Glutamatergic neuron (in vitro differentiated cells): ENCODE data around the gene ATP11A. TPM values are rescaled to one million over a fixed set of nuclear protein-coding genes. Genes with fewer than 3 reads are reported as not detected.

Experiments used
- DNase-seq: peaks from one replicate; pipeline ENCODE4 v3.0.0; 2022
- H3K27ac Mint-ChIP-seq: one replicate; pipeline ENCODE4 v1.8.0; 2020; ENCODE audit warnings: mild to moderate bottlenecking, mixed read lengths, inconsistent platforms; ENCODE audit not compliant: unreplicated experiment
- H3K27me3 Mint-ChIP-seq: one replicate; pipeline ENCODE4 v1.8.0; 2020; ENCODE audit warnings: mild to moderate bottlenecking, moderate library complexity, mixed read lengths, inconsistent platforms; ENCODE audit not compliant: unreplicated experiment
- H3K36me3 Mint-ChIP-seq: one replicate; pipeline ENCODE4 v1.8.0; 2020; ENCODE audit warnings: mild to moderate bottlenecking, mixed read lengths, inconsistent platforms; ENCODE audit not compliant: unreplicated experiment
- H3K4me1 Mint-ChIP-seq: one replicate; pipeline ENCODE4 v1.8.0; 2020; ENCODE audit warnings: mild to moderate bottlenecking, low read depth, mixed read lengths, inconsistent platforms; ENCODE audit not compliant: unreplicated experiment
- H3K4me3 Mint-ChIP-seq: one replicate; pipeline ENCODE4 v1.8.0; 2020; ENCODE audit warnings: mild to moderate bottlenecking, mixed read lengths, inconsistent platforms; ENCODE audit not compliant: unreplicated experiment
- H3K9me3 Mint-ChIP-seq: one replicate; pipeline ENCODE4 v1.8.0; 2020; ENCODE audit warnings: mild to moderate bottlenecking, moderate library complexity, mixed read lengths, inconsistent platforms; ENCODE audit not compliant: unreplicated experiment
- CTCF ChIP-seq: fragments of 200-600 bp; sonication (generic); IDR thresholded peaks from one replicate; pipeline ENCODE4 v1.5.0; 2021; ENCODE audit not compliant: partially characterized antibody, unreplicated experiment
- total RNA-seq: library from RNA; stranded (reverse); fragmentation: NEBNext Ultra II Directional; extraction: Animal tissue kit (Norgen Biotek cat#: 25700); gene quantifications from one replicate; pipeline ENCODE4 v1.2.1, GENCODE V29; 2021; ENCODE audit not compliant: unreplicated experiment

The ATP11A gene
- total RNA-seq, 1 donor from 2014 or later, result 127 TPM

GRCh38 chr13:112710855-112711527 is 21.2 kb downstream of the ATP11A start:
- no peak for TF ChIP-seq CTCF
- Mint-ChIP-seq H3K4me3 (peak overlapping the region; percentile 59), H3K27me3 (peaks cover 6% of the 10 kb centered on the region), H3K36me3 (peaks cover 9% of the 10 kb centered on the region), H3K4me1 (peaks cover 47% of the 10 kb centered on the region), H3K9me3 (peaks cover 12% of the 10 kb centered on the region), H3K27ac (peak overlapping the region; percentile 72)
- no peak for DNase-seq

- peak overlapping the region; percentile 72 for H3K27ac Mint-ChIP-seq
- peaks cover 44% of the 10 kb centered on the region for H3K4me1 Mint-ChIP-seq
- TF ChIP-seq CTCF, result peak; percentile 53
- peak overlapping the region; percentile 59 for H3K4me3 Mint-ChIP-seq
- H3K27me3 Mint-ChIP-seq, result peaks cover 6% of the 10 kb centered on the region
- peaks cover 9% of the 10 kb centered on the region for H3K36me3 Mint-ChIP-seq
- peaks cover 12% of the 10 kb centered on the region for H3K9me3 Mint-ChIP-seq
- DNase-seq, result peak; percentile 60
Measured at GRCh38 chr13:112711528-112712265, 21.9 kb downstream of the ATP11A start.

- peaks cover 6% of the 10 kb centered on the region for H3K27me3 Mint-ChIP-seq
- peak overlapping the region; percentile 72 for H3K27ac Mint-ChIP-seq
- no peak for TF ChIP-seq CTCF
- peaks cover 44% of the 10 kb centered on the region for H3K4me1 Mint-ChIP-seq
- DNase-seq, result no peak
- peaks cover 13% of the 10 kb centered on the region for H3K9me3 Mint-ChIP-seq
- H3K36me3 Mint-ChIP-seq, result peaks cover 9% of the 10 kb centered on the region
- H3K4me3 Mint-ChIP-seq, result peak overlapping the region; percentile 20
Measured at GRCh38 chr13:112712451-112713207, 22.8 kb downstream of the ATP11A start.

- no peak overlapping the region for H3K4me3 Mint-ChIP-seq
- no peak for DNase-seq
- H3K9me3 Mint-ChIP-seq, result peaks cover 13% of the 10 kb centered on the region
- peaks cover 9% of the 10 kb centered on the region for H3K36me3 Mint-ChIP-seq
- H3K27me3 Mint-ChIP-seq, result peaks cover 6% of the 10 kb centered on the region
- TF ChIP-seq CTCF, result no peak
- H3K27ac Mint-ChIP-seq, result no peak overlapping the region
- H3K4me1 Mint-ChIP-seq, result peaks cover 40% of the 10 kb centered on the region
Measured at GRCh38 chr13:112713517-112714253, 23.8 kb downstream of the ATP11A start.
